Hepatocyte (in vitro differentiated cells): ENCODE data around the gene RTN3. TPM values are rescaled to one million over a fixed set of nuclear protein-coding genes. Genes with fewer than 3 reads are reported as not detected.

Source experiments
- DNase-seq: peaks from one replicate; pipeline ENCODE4 v3.0.0-alpha.2; 2016; ENCODE audit warnings: low spot score
- H2AFZ ChIP-seq: fragments of 200-600 bp; sonication (generic); 2 replicates; pipeline ENCODE4 v1.6.0; 2016; ENCODE audit warnings: antibody characterized with exemption, mild to moderate bottlenecking
- H3K27ac ChIP-seq: fragments of 200-600 bp; sonication (generic); 2 replicates; pipeline ENCODE4 v1.5.1; 2016; ENCODE audit warnings: mild to moderate bottlenecking
- H3K27me3 ChIP-seq: fragments of 200-600 bp; sonication (generic); 2 replicates; pipeline ENCODE4 v1.6.1; 2016
- H3K36me3 ChIP-seq: fragments of 200-600 bp; sonication (generic); replicated peaks from 2 replicates; pipeline ENCODE4 v1.5.1; 2016; ENCODE audit warnings: low read depth; ENCODE audit not compliant: insufficient read depth
- H3K4me1 ChIP-seq: fragments of 200-600 bp; sonication (generic); 2 replicates; pipeline ENCODE4 v1.5.1; 2016; ENCODE audit warnings: mild to moderate bottlenecking, moderate library complexity; ENCODE audit not compliant: insufficient read depth
- H3K4me2 ChIP-seq: fragments of 200-600 bp; sonication (generic); 2 replicates; pipeline ENCODE4 v1.6.0; 2016
- H3K4me3 ChIP-seq: fragments of 200-600 bp; sonication (generic); 2 replicates; pipeline ENCODE4 v1.5.1; 2016; ENCODE audit warnings: mild to moderate bottlenecking
- H3K79me2 ChIP-seq: fragments of 200-600 bp; sonication (generic); 2 replicates; pipeline ENCODE4 v1.6.0; 2017; ENCODE audit warnings: mild to moderate bottlenecking
- H3K9me2 ChIP-seq: fragments of 200-600 bp; sonication (generic); replicated peaks from 2 replicates; pipeline ENCODE4 v1.6.0; 2017; ENCODE audit warnings: mild to moderate bottlenecking; ENCODE audit not compliant: insufficient read depth
- H3K9me3 ChIP-seq: fragments of 200-600 bp; sonication (generic); 2 replicates; pipeline ENCODE4 v1.5.1; 2016; ENCODE audit warnings: low read depth, mild to moderate bottlenecking
- H4K20me1 ChIP-seq: fragments of 200-600 bp; sonication (generic); 2 replicates; pipeline ENCODE4 v1.6.0; 2016; ENCODE audit warnings: mild to moderate bottlenecking; ENCODE audit not compliant: insufficient read depth, poor library complexity, severe bottlenecking
- EZH2 ChIP-seq: fragments of 200-600 bp; sonication (generic); IDR thresholded peaks from 2 replicates; pipeline ENCODE4 v1.6.1; 2016; ENCODE audit warnings: antibody characterized with exemption, mild to moderate bottlenecking, borderline replicate concordance
- EZH2phosphoT487 ChIP-seq: fragments of 200-600 bp; sonication (generic); IDR thresholded peaks from one replicate; pipeline ENCODE4 v1.6.1; 2018; ENCODE audit warnings: antibody characterized with exemption, mild to moderate bottlenecking, low read depth, moderate library complexity; ENCODE audit not compliant: unreplicated experiment, severe bottlenecking
- WGBS: methylation state at CpG from one replicate; pipeline ENCODE4 v1.1.6; 2016; ENCODE audit warnings: low lambda C conversion rate; ENCODE audit errors: missing lambda C conversion rate; 5-methylcytosine and 5-hydroxymethylcytosine counted together
- polyA plus RNA-seq: library from polyadenylated mRNA; unstranded; fragments of >200 nt; fragmentation: Nextera tagmentation; extraction: Ambion mirVana; gene quantifications from 2 replicates; pipeline ENCODE4 v1.2.1, GENCODE V29; 2016
- total RNA-seq: library from RNA; depleted of rRNA; stranded (reverse); fragments of >200 nt; gene quantifications from 2 replicates; pipeline ENCODE4 v1.2.3, GENCODE V29; 2014
- TF ChIP-seq, protein P1 (sequence below): fragments of 200-600 bp; sonication (generic); IDR thresholded peaks from 2 replicates; pipeline ENCODE4 v1.5.1; 2016; ENCODE audit warnings: antibody characterized with exemption, mild to moderate bottlenecking; ENCODE audit not compliant: poor library complexity

RTN3 gene
- total and polyA plus RNA-seq, 2 experiments from 2014 or later: 84.0 to 89.9 TPM

DNA sequence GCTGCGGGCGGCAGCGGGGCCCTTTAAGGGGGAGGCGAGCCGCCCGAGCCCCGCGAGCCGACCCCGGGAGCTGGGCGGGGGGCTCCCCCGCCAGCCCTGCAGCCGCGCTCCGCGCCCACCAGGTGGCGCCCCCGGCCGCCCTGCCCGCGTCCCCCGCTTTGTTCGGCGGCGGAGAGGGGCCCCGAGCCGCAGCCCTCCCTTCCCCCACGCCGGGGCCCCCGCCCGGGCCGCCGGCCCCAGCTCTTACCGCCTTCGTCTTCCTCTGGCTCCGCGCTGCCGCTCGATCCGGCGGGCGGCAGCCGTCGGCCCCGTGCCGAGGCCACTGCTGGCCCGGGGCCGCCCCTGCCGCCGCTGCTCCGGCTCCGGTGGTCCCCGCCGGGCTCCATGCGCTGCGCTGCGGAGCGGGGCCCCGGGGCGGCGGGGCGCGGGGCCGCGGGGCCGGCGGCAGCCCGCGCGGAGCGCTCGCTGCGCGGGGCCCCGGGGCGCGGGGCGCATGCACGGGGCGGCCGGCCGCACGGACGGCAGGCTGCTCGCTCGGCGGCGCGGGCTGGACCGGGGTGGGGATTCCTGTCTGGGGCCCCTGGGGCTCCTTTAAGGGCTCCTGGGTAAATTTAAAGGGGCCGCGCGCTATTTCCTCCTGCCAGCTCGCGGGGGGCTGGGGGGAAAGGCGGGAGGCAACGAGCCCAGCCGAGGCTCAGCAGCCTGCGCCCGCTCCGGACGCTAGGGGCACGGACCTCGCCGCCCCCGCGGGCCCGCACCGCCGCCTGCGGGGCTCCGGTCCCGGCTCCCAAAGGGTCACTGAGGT, 87.1 kb downstream of the RTN3 start, which contains the start of gene ZFTA:
Gene ZFTA, minus strand, starts transcription at position 539 of the 805 bp plus-strand sequence. Its CDS starts 153 bp downstream, at position 386.
- Histone ChIP-seq H3K36me3 (no peaks in the 10 kb centered on the region), H3K4me1 (peaks cover 47% of the 10 kb centered on the region)
- under 1% methylated on average over 50 of the region's 113 CpGs for WGBS

DNA sequence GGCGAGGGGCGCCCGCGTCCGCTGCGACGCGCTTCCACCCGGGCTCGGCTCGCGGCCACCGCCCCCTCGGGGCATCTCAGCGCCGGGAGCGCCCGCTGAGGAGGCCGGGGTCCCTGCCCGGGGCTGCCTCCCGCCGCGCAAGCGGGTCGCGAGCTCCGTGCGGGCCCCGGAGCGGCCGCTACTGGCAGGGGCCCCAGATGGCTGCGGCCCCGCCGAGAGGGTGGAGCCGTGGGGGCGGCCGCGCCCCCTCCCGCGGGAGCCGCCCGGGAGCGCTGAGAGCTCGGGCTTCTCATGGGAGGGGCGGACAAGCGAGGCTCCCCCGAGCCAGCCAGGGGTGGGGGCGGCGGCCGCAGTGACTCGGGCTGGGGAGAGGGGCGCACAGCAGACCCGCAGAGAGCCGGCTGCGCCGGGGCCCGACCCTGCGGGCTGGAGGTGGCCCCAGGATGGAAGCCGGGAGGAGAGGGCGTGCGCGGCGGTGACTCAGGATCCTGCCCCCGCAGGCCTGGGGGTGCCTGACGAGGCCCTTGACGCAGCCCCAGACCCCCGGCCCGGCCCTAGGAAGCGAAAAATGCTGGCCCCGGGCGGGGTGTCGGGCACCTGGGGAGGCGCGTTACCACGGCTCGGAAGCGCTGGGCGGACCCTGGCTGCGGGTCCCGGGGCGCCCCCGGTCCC, 87.9 kb downstream of the RTN3 start:
- peaks cover 35% of the 10 kb centered on the region for H4K20me1 ChIP-seq
- H3K36me3 ChIP-seq: no peaks in the 10 kb centered on the region
- H3K4me2 ChIP-seq: peak overlapping the region; percentile 100
- peaks cover 44% of the 10 kb centered on the region for H3K79me2 ChIP-seq
- peak overlapping the region; percentile 86 for H3K27ac ChIP-seq
- peak overlapping the region; percentile 86 for H2AFZ ChIP-seq
- peak; percentile 68 for DNase-seq
- peaks cover 2% of the 10 kb centered on the region for H3K27me3 ChIP-seq
- WGBS: under 1% methylated on average over 38 of the region's 82 CpGs
- no peaks in the 10 kb centered on the region for H3K9me3 ChIP-seq
- H3K4me1 ChIP-seq: peaks cover 41% of the 10 kb centered on the region
- TF ChIP-seq EZH2 (no peak), EZH2phosphoT487 (no peak)
- TF ChIP-seq, protein P1, sequence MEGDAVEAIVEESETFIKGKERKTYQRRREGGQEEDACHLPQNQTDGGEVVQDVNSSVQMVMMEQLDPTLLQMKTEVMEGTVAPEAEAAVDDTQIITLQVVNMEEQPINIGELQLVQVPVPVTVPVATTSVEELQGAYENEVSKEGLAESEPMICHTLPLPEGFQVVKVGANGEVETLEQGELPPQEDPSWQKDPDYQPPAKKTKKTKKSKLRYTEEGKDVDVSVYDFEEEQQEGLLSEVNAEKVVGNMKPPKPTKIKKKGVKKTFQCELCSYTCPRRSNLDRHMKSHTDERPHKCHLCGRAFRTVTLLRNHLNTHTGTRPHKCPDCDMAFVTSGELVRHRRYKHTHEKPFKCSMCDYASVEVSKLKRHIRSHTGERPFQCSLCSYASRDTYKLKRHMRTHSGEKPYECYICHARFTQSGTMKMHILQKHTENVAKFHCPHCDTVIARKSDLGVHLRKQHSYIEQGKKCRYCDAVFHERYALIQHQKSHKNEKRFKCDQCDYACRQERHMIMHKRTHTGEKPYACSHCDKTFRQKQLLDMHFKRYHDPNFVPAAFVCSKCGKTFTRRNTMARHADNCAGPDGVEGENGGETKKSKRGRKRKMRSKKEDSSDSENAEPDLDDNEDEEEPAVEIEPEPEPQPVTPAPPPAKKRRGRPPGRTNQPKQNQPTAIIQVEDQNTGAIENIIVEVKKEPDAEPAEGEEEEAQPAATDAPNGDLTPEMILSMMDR: no peak
- H3K9me2 ChIP-seq: no peaks in the 10 kb centered on the region
- H3K4me3 ChIP-seq: peak overlapping the region; percentile 99

More for the DNA sequence above, 87.1 kb downstream of the RTN3 start, which contains the start of gene ZFTA:
- Histone ChIP-seq H3K9me3 (no peaks in the 10 kb centered on the region), H3K4me3 (peak within 1 kb of the TSS; percentile 99), H3K4me2 (peak within 1 kb of the TSS; percentile 100), H3K9me2 (no peaks in the 10 kb centered on the region), H3K79me2 (peaks cover 52% of the 10 kb centered on the region), H3K27me3 (peaks cover 2% of the 10 kb centered on the region), H3K27ac (peak within 1 kb of the TSS; percentile 93), H2AFZ (peak within 1 kb of the TSS; percentile 86), H4K20me1 (peaks cover 42% of the 10 kb centered on the region)
- peak; percentile 88 for DNase-seq
- TF ChIP-seq EZH2phosphoT487 (no peak), EZH2 (no peak)
- TF ChIP-seq, protein P1: peak; percentile 48

DNA sequence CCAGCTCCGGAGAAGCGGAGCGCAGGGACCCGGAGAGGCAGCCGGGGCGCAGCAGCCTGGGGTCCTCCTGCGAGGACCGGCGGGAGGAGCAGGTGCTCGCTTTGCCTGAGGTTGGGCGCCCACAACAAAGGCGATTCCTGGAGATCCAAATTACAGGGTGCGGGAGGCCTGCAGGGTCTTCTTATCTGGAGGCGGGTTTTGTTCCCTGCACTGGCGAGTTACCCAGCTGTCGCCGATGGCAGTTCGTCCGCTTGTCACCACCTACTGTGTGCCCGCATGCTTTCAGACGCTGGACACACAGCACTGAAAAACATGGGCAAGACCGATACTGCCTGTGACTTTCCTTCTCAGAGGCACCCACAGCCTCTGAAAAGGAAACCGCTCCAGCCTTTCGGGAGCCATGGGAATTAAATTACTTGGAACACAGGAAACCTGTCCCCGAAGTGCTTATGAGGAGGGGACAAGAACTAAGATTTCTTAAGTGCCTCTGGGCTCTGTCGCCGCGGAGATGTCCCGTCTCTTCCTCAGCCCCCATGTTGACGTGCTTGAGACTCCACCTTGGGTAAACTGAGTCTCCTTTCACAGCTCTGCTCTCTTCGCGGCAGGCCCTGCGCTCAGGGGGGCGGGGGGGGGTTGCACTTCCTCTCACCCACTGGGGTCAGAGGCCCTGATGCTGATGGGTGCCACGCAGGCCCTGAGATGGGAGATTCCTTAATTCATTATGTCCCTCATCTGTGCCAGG, 88.6 kb downstream of the RTN3 start:
- H3K27ac ChIP-seq: peak overlapping the region; percentile 86

More for the DNA sequence above, 88.6 kb downstream of the RTN3 start:
- Histone ChIP-seq H3K27me3 (peaks cover 2% of the 10 kb centered on the region), H3K9me2 (no peaks in the 10 kb centered on the region), H2AFZ (peak overlapping the region; percentile 86), H3K4me3 (peak overlapping the region; percentile 99), H3K4me2 (peak overlapping the region; percentile 100), H3K9me3 (no peaks in the 10 kb centered on the region), H4K20me1 (peaks cover 28% of the 10 kb centered on the region), H3K79me2 (peaks cover 37% of the 10 kb centered on the region), H3K4me1 (peaks cover 34% of the 10 kb centered on the region), H3K36me3 (no peaks in the 10 kb centered on the region)
- TF ChIP-seq, protein P1: no peak
- TF ChIP-seq EZH2phosphoT487 (no peak), EZH2 (no peak)
- WGBS: 8% methylated on average over 35 of the region's 35 CpGs
- DNase-seq: peak; percentile 40
